SU-DHL-6 (cell line): ENCODE results near the gene TSPAN16.

Experiments used
- H2AFZ ChIP-seq: fragments of 200-600 bp; sonication (generic); 2 replicates; pipeline ENCODE4 v1.6.1; 2014; ENCODE audit warnings: low read depth, mild to moderate bottlenecking, moderate library complexity, mixed read lengths, antibody characterized with exemption, low read length; ENCODE audit not compliant: severe bottlenecking
- H3F3A ChIP-seq: fragments of 200-600 bp; shearing (Covaris generic); 2 replicates; pipeline ENCODE4 v1.6.0; 2016; ENCODE audit warnings: antibody characterized with exemption, mild to moderate bottlenecking; ENCODE audit not compliant: insufficient read depth
- H3K27ac ChIP-seq: fragments of 200-600 bp; sonication (generic); 2 replicates; pipeline ENCODE4 v1.5.1; 2016; ENCODE audit warnings: low read depth, mild to moderate bottlenecking, low read length, moderate library complexity, mixed read lengths
- H3K27me3 ChIP-seq: fragments of 200-600 bp; sonication (generic), shearing (Covaris generic); 2 replicates; pipeline ENCODE4 v1.6.0; 2014; ENCODE audit warnings: mild to moderate bottlenecking, low read length
- H3K36me3 ChIP-seq: fragments of 200-600 bp; sonication (generic); 2 replicates; pipeline ENCODE4 v1.6.1; 2014; ENCODE audit warnings: mild to moderate bottlenecking, low read length, mixed read lengths
- H3K4me2 ChIP-seq: fragments of 300-600, 200-600 bp; shearing (Covaris generic), sonication (generic); 2 replicates; pipeline ENCODE4 v1.6.0; 2014; ENCODE audit warnings: low read length, low read depth, mild to moderate bottlenecking; ENCODE audit not compliant: poor library complexity, severe bottlenecking
- H3K4me3 ChIP-seq: fragments of 200-600 bp; sonication (generic); 2 replicates; pipeline ENCODE4 v1.5.1; 2014; ENCODE audit warnings: antibody characterized with exemption, low read length, mild to moderate bottlenecking, mixed read lengths; ENCODE audit not compliant: insufficient read depth, poor library complexity, severe bottlenecking
- H3K79me2 ChIP-seq: fragments of 200-600 bp; sonication (generic); 2 replicates; pipeline ENCODE4 v1.6.1; 2014; ENCODE audit warnings: mild to moderate bottlenecking, low read length, moderate library complexity; ENCODE audit not compliant: insufficient read depth
- H3K9ac ChIP-seq: fragments of 200-600 bp; sonication (generic); 2 replicates; pipeline ENCODE4 v1.7.0; 2014; ENCODE audit warnings: mild to moderate bottlenecking, low read length
- H3K9me2 ChIP-seq: fragments of 200-600 bp; sonication (generic); replicated peaks from 2 replicates; pipeline ENCODE4 v1.6.1; 2014; ENCODE audit warnings: low read length; ENCODE audit not compliant: insufficient read depth
- H3K9me3 ChIP-seq: fragments of 200-600 bp; sonication (generic); 2 replicates; pipeline ENCODE4 v1.6.1; 2014; ENCODE audit warnings: low read length, mixed read lengths; ENCODE audit not compliant: insufficient read depth
- H4K20me1 ChIP-seq: fragments of 200-600 bp; sonication (generic); 2 replicates; pipeline ENCODE4 v1.6.1; 2014; ENCODE audit warnings: low read depth, mild to moderate bottlenecking, antibody characterized with exemption, low read length, moderate library complexity, mixed read lengths
- EZH2phosphoT487 ChIP-seq: fragments of 200-600 bp; sonication (generic), shearing (Covaris generic); conservative IDR thresholded peaks from 2 replicates; pipeline ENCODE4 v1.6.1; 2018; ENCODE audit warnings: mild to moderate bottlenecking, antibody characterized with exemption, low read length, moderate library complexity, mixed read lengths
- TF ChIP-seq, protein P1 (sequence below): fragments of 200-600 bp; sonication (generic); IDR thresholded peaks from one replicate; pipeline ENCODE4 v1.5.1; 2017; ENCODE audit warnings: antibody characterized with exemption, mild to moderate bottlenecking, low read length, moderate library complexity; ENCODE audit not compliant: insufficient read depth, poor library complexity, severe bottlenecking

TSPAN16 gene

DNA sequence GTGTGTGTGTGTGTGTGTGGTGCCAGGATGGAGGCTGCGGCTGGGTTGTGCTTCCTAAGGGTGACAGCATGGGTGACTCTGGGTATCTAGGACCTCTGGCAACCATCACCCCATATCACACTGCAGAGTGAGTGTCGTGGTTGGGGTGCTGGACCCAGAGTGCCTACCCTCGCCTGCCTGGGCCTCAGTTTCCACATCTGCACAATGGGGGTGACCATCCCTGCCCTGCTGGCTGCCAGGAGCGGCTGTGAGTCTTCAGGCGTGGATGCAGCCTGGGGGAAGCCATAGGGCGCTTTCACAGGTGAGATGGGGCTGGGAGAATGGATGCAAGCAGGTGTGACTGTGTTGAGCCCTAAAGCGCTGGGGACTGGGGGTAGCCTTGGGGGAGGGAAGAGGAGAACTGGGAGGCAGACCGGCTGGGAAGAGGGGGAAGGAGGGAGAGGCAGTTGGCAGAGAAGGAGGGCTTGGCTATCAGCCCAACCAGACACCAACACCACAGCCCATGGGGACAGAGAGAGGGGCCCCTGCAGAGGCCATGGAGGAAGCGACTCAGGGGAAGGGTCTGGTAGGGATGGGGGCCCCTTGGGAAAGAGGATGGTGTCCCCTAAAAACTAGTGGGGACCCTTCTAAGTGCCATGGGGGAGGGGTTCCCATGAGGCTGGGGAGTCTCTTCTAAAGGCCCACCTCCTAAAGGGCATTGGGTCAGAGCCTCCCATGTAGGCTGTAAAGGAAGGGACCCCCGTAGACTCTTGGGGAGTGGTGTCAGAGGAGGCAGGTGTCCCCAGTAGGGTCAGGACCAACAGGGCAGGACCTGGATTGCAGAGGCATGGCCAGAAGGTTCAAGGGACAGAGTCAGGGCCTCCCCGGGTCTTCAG is 61.0 kb downstream of the TSPAN16 start:
- H3K9me3 ChIP-seq = no peaks in the 10 kb centered on the region
- H2AFZ ChIP-seq = no peak overlapping the region
- H3K27me3 ChIP-seq = no peaks in the 10 kb centered on the region
- H3K4me3 ChIP-seq = no peak overlapping the region
- H3K27ac ChIP-seq = no peak overlapping the region
- no peaks in the 10 kb centered on the region for H3K79me2 ChIP-seq
- H3K4me2 ChIP-seq = no peak overlapping the region
- no peaks in the 10 kb centered on the region for H3F3A ChIP-seq
- TF ChIP-seq, protein P1, sequence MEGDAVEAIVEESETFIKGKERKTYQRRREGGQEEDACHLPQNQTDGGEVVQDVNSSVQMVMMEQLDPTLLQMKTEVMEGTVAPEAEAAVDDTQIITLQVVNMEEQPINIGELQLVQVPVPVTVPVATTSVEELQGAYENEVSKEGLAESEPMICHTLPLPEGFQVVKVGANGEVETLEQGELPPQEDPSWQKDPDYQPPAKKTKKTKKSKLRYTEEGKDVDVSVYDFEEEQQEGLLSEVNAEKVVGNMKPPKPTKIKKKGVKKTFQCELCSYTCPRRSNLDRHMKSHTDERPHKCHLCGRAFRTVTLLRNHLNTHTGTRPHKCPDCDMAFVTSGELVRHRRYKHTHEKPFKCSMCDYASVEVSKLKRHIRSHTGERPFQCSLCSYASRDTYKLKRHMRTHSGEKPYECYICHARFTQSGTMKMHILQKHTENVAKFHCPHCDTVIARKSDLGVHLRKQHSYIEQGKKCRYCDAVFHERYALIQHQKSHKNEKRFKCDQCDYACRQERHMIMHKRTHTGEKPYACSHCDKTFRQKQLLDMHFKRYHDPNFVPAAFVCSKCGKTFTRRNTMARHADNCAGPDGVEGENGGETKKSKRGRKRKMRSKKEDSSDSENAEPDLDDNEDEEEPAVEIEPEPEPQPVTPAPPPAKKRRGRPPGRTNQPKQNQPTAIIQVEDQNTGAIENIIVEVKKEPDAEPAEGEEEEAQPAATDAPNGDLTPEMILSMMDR = no peak
- no peaks in the 10 kb centered on the region for H3K9me2 ChIP-seq
- H3K36me3 ChIP-seq = no peaks in the 10 kb centered on the region
- no peaks in the 10 kb centered on the region; the same call in 1 of the 2 replicates for H4K20me1 ChIP-seq
- H3K9ac ChIP-seq = no peak overlapping the region

DNA sequence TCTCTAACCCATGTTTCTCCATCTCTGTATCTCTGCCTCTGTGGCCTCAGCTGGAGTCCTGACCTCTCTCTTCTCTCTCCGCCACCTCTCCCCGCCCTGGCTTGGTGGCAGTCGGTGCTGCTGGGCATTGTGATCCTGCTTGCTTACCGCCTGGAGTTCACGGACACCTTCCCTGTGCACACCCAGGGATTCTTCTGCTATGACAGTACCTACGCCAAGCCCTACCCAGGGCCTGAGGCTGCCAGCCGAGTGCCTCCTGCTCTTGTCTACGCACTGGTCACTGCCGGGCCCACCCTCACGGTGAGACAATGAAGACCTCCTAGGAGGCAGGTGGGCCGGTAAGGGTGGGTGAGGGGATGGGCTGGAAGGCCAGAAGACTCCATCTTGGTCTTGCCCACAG is 63.5 kb downstream of the TSPAN16 start:
- Histone ChIP-seq H4K20me1 (no peaks in the 10 kb centered on the region; the same call in 1 of the 2 replicates), H3K9ac (no peak overlapping the region), H3K4me2 (no peak overlapping the region), H3K9me2 (no peaks in the 10 kb centered on the region), H3F3A (no peaks in the 10 kb centered on the region), H3K9me3 (no peaks in the 10 kb centered on the region), H3K27ac (no peak overlapping the region), H3K36me3 (no peaks in the 10 kb centered on the region), H3K79me2 (no peaks in the 10 kb centered on the region), H3K4me3 (no peak overlapping the region), H2AFZ (no peak overlapping the region), H3K27me3 (no peaks in the 10 kb centered on the region)
- no peak for TF ChIP-seq EZH2phosphoT487
- TF ChIP-seq, protein P1 = no peak

DNA sequence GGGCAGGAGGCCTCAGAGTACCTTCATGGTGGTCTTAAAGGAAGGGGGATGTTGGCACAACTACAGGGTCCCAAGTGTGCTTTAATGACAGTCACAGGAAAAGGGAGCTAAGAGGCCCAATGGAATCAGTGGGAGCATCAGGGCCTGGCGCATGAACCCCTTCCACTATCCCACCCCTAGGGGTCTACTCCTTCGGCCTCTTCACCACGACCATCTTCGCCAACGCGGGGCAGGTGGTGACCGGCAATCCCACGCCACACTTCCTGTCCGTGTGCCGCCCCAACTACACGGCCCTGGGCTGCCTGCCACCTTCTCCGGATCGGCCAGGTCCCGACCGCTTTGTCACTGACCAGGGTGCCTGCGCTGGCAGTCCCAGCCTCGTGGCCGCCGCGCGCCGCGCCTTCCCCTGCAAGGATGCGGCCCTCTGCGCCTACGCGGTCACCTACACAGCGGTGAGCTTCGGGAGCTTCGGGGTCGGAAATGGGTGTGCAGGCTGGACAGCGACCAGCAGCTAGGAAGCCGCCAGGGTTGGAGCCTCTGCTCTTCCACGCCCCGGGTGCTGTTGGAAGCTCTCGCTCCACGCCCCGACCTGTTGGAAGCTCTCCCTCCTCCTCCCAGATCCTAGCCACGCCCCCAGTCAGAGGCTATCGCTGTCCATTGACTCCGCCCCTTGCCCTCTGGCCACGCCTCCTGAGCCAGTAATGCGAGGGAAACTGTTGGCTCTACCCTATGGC is 65.2 kb downstream of the TSPAN16 start:
- Histone ChIP-seq H3K4me3 (no peak overlapping the region), H3K27ac (no peak overlapping the region), H4K20me1 (no peaks in the 10 kb centered on the region), H3K36me3 (no peaks in the 10 kb centered on the region), H3K27me3 (no peaks in the 10 kb centered on the region), H3F3A (no peaks in the 10 kb centered on the region), H3K4me2 (no peak overlapping the region), H2AFZ (no peak overlapping the region), H3K79me2 (no peaks in the 10 kb centered on the region), H3K9me3 (no peaks in the 10 kb centered on the region), H3K9ac (no peak overlapping the region), H3K9me2 (no peaks in the 10 kb centered on the region)
- TF ChIP-seq, protein P1 = no peak
- TF ChIP-seq EZH2phosphoT487 = no peak
